Thyroid gland (tissue), 4 donors: ENCODE data around the gene SCAPER. TPM values are rescaled to one million over a fixed set of nuclear protein-coding genes. Genes with fewer than 3 reads are reported as not detected.

Experiments
- DNase-seq, 2 donors: peaks; one replicate each; pipeline ENCODE4 v3.0.0-alpha.2; 2019
- H3K27ac ChIP-seq, 3 donors: fragments of 200-600 bp; sonication (generic); 1 replicate in 2 of 3; 2 replicates in 1 of 3; pipeline ENCODE4 v1.5.1; 2016 to 2019; ENCODE audit warnings: mild to moderate bottlenecking in 1 of 3, moderate library complexity in 1 of 3
- H3K27me3 ChIP-seq: fragments of 200-600 bp; sonication (generic); one replicate; pipeline ENCODE4 v1.5.1; 2019
- H3K36me3 ChIP-seq, 2 donors: fragments of 200-600 bp; sonication (generic); one replicate each; pipeline ENCODE4 v1.5.1; 2016 to 2019
- H3K4me1 ChIP-seq, 2 donors: fragments of 200-600 bp; sonication (generic); one replicate each; pipeline ENCODE4 v1.5.1; 2017 to 2019
- H3K4me3 ChIP-seq, 3 donors: fragments of 200-600 bp; sonication (generic); replicated peaks in 1 of 3; 1 replicate in 2 of 3; 2 replicates in 1 of 3; pipeline ENCODE4 v1.5.1; 2016; ENCODE audit warnings: mild to moderate bottlenecking in 1 of 3
- H3K9me3 ChIP-seq: fragments of 200-600 bp; sonication (generic); one replicate; pipeline ENCODE4 v1.5.1; 2017
- POLR2A ChIP-seq, 2 donors: fragments of 450-650 bp; IDR thresholded peaks; one replicate each; pipeline ENCODE4 v1.6.1; 2017; ENCODE audit warnings: antibody characterized with exemption in 2 of 2, mild to moderate bottlenecking in 2 of 2, moderate library complexity in 1 of 2
- WGBS, 2 donors: methylation state at CpG; one replicate each; pipeline ENCODE4 v1.1.5; 2017; 5-methylcytosine and 5-hydroxymethylcytosine counted together
- intact Hi-C: fragments of 100-400 bp; cut with DNase I; formaldehyde crosslinking; loops from one replicate; pipeline ENCODE4 v1.15.1; 2023
- total RNA-seq, 4 donors: library from RNA; depleted of rRNA; stranded (reverse); fragments of >200 nt; gene quantifications; one replicate each; pipeline ENCODE4 v1.2.3, GENCODE V29; 2016
- TF ChIP-seq, protein P1 (sequence below), 6 experiments: fragments of 200-600 bp in 3 of 6; fragments of 450-650 bp in 3 of 6; sonication (generic) in 3 of 6; IDR thresholded peaks; one replicate each; pipeline ENCODE4 v1.5.1; 2016 to 2019; ENCODE audit warnings: antibody characterized with exemption in 6 of 6, mild to moderate bottlenecking in 2 of 6, inconsistent platforms in 1 of 6, moderate library complexity in 1 of 6

The SCAPER gene
- total RNA-seq, 4 donors from 2014 or later, result 45.2 to 90.8 (median 63.6) TPM

DNA sequence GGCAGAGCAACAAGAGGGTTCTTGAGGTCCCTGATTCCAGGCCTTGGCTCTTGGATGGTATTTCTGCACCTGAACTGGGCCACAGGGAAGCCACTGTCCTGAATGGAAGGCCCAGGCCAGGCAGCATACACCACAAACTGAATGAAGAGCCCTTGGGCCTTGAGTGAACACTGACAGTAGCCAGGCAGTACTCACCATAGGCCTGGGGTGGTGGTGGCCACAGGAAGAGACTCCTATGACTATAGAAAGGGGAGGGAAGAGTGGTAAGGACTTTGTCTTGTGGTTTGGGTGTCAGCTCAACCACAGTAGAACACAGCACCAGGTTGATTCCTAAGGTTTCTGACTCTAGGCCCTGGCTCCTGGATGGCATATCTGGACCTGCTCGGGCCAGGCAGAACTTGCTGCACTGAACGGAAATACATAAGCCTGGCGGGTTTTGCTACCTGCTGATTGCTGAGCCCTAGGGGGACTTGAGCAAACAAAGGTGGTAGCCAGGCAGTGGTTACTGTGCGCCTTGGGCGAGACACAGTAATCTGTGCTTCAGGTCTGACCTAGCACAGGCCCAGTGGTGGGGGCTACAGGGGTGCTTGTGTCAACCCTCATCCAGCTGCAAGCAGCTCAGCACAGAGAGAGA, 327.1 kb downstream of the SCAPER start:
- Histone ChIP-seq H3K27ac (no peak overlapping the region), H3K4me1 (peaks cover 6 to 13% of the 10 kb centered on the region in 2 donors), H3K4me3 (no peak overlapping the region), H3K9me3 (no peaks in the 10 kb centered on the region), H3K36me3 (no peaks in the 10 kb centered on the region), H3K27me3 (no peaks in the 10 kb centered on the region)
- TF ChIP-seq, protein P1, sequence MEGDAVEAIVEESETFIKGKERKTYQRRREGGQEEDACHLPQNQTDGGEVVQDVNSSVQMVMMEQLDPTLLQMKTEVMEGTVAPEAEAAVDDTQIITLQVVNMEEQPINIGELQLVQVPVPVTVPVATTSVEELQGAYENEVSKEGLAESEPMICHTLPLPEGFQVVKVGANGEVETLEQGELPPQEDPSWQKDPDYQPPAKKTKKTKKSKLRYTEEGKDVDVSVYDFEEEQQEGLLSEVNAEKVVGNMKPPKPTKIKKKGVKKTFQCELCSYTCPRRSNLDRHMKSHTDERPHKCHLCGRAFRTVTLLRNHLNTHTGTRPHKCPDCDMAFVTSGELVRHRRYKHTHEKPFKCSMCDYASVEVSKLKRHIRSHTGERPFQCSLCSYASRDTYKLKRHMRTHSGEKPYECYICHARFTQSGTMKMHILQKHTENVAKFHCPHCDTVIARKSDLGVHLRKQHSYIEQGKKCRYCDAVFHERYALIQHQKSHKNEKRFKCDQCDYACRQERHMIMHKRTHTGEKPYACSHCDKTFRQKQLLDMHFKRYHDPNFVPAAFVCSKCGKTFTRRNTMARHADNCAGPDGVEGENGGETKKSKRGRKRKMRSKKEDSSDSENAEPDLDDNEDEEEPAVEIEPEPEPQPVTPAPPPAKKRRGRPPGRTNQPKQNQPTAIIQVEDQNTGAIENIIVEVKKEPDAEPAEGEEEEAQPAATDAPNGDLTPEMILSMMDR (IDR thresholded peaks at IDR 0.05), result no peak
- TF ChIP-seq POLR2A (IDR thresholded peaks at IDR 0.05), result no peak
- intact Hi-C loops, result no loop called here
- no peak for DNase-seq
- WGBS, 2 donors, result 97 to 98% methylated on average over 5 of the region's 5 CpGs

DNA sequence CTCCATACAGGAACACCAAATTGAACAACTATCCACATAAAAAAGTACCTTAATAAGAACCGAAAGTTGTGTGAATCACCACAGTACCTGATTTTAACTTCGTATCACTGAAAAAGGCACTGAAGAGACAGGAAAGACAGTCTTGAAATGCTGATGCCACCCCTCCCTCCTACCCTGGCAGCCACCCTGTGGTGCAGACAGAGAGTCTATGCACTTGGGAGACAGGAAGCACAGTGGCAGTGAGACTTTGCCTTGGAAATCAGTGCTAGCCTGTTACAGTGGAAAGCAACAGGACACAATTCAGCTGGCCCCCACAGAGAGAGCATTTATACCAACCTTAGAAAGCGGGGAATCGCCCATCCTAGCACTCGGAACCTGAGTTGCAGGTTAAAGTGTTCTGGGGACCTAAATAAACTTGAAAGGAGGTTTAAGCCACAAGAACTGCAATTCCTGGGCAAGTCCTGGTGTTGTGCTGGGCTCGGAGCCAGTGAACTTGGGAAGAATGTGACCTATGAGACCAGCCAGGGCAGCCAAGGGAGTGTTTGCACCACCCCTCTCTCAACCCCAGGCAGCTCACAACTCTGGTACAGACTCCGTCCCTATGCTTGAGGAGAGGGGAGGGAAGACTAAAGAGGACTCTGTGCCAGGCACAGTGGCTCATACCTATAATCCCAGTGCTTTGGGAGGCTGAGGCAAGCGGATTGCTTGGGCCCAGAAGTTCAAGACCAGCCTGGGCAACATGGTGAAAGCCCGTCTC, 328.4 kb downstream of the SCAPER start:
- intact Hi-C loops, result no loop called here
- no peak overlapping the region for H3K4me3 ChIP-seq
- H3K27me3 ChIP-seq, result no peaks in the 10 kb centered on the region
- DNase-seq, result peak; percentile 92 to 97
- H3K9me3 ChIP-seq, result no peaks in the 10 kb centered on the region
- H3K27ac ChIP-seq, result no peak overlapping the region
- H3K36me3 ChIP-seq, result no peaks in the 10 kb centered on the region
- WGBS, 2 donors, result 41 to 50% methylated on average over 9 of the region's 9 CpGs
- peaks cover 6 to 17% of the 10 kb centered on the region in 2 donors for H3K4me1 ChIP-seq
- no peak for TF ChIP-seq POLR2A (IDR thresholded peaks at IDR 0.05)

DNA sequence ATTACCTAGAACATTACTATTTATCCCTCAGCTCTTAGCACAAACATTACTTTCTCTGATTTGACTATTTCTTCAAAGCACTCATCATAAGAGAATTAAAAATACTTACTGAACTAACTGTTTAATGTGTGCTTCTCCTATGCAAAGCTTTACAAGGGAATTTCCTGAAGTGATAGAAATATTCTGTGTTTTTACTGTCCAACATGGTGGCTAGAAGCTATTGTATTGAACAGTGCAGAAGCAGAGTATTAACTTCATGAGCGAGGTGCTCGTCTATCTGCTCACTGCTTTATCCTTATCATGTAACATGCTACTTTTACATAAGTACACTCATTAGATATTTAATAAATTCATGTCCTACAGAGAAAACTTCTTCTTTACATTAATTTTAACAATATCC, 329.5 kb downstream of the SCAPER start:
- H3K4me1 ChIP-seq, result peaks cover 6 to 17% of the 10 kb centered on the region in 2 donors
- intact Hi-C loops, result no loop called here
- H3K4me3 ChIP-seq, result no peak overlapping the region
- WGBS, 2 donors, result 96 to 97% methylated on average over 2 of the region's 2 CpGs
- no peaks in the 10 kb centered on the region for H3K27me3 ChIP-seq
- TF ChIP-seq POLR2A (IDR thresholded peaks at IDR 0.05), result no peak
- TF ChIP-seq, protein P1 (IDR thresholded peaks at IDR 0.05), result no peak
- no peak overlapping the region for H3K27ac ChIP-seq
- DNase-seq, result no peak
- no peaks in the 10 kb centered on the region for H3K36me3 ChIP-seq
- H3K9me3 ChIP-seq, result no peaks in the 10 kb centered on the region

DNA sequence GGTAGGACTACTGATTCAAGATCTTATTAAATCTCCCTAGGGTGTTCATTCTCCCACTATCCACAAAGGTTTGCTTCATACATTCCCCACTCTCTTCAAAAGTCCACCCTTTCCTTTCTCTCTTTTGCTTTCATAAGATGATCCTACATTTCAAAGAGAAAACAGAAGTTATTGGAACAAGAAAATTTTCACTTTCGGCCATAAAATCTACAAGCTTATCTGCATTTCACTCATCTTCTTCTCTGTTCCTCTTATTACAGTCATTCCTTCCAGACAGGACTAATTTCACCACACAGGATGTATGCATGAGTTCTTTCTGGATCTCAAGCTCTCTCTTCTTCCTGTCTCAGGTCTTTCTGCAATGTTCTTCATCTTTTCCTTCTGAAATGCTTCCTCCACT, 329.9 kb downstream of the SCAPER start:
- Histone ChIP-seq H3K4me1 (peaks cover 6 to 17% of the 10 kb centered on the region in 2 donors), H3K27me3 (no peaks in the 10 kb centered on the region), H3K4me3 (no peak overlapping the region), H3K27ac (no peak overlapping the region), H3K9me3 (no peaks in the 10 kb centered on the region), H3K36me3 (no peaks in the 10 kb centered on the region)
- WGBS, 2 donors, result 87 to 91% methylated on average over 1 of the region's 1 CpG
- no peak for DNase-seq
- intact Hi-C loops, result no loop called here
- TF ChIP-seq, protein P1 (IDR thresholded peaks at IDR 0.05), result no peak
- TF ChIP-seq POLR2A (IDR thresholded peaks at IDR 0.05), result no peak

DNA sequence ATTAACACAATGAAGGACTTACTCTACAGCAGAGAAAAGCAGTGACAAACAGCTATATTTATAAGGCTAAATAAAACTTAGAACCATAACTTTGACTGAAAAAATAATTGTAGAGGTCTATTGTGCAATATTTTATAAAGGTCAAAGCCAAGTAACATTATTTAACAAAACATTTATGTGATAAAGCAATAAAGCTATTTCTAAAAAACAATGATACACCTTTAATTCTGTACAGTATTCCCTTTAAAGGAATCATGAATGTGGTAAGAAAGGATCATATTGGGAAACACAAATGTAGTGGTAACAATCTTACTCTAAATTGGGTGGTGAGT, 332.2 kb downstream of the SCAPER start:
- Histone ChIP-seq H3K36me3 (no peaks in the 10 kb centered on the region), H3K4me1 (peaks cover 6 to 17% of the 10 kb centered on the region in 2 donors), H3K27me3 (no peaks in the 10 kb centered on the region), H3K9me3 (no peaks in the 10 kb centered on the region), H3K4me3 (no peak overlapping the region), H3K27ac (no peak overlapping the region)
- intact Hi-C loops, result no loop called here
- DNase-seq, result no peak
- TF ChIP-seq, protein P1 (IDR thresholded peaks at IDR 0.05), result no peak
- TF ChIP-seq POLR2A (IDR thresholded peaks at IDR 0.05), result no peak
